Measurements from ENCODE around the gene DCTN2.
"Not testable (repeated sequence)": the region's sequence is repeated elsewhere in the genome, so short reads cannot be mapped to it uniquely, and the experiment has no call there.

Gene DCTN2

GRCh38 chr12:57546438-57547287 lies at the start of gene DCTN2:
Gene DCTN2, minus strand, starts transcription at chr12:57547192. Its CDS starts 129 bp downstream, at chr12:57547063.
- peak; percentile 97 for DNase-seq (ENCODE audit: low read depth)

DNA sequence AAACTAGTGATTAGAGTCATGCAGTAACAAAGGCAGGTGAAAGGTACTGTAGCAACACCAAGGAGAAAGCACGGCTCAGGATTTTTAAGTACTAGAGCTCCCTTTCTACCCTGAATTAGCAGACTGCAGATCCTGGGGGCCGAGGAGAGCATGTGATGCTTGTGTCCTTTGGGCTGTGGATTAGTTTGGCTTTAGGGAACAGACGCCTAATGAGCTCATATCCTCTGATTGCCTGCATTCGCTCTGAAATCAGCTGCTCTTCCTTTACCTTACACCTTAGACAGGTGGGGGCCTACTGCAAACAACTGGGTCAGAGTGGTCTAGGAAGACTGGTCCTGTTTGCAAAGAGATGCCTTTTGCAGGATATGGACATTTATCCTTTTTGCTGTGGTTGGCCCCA lies 46.2 kb upstream of the DCTN2 start:
- DNase-seq (ENCODE audit: low read depth), result no peak

GRCh38 chr12:57592551-57593165 lies 45.7 kb upstream of the DCTN2 start:
- DNase-seq (ENCODE audit: low read depth), result no peak

DNA sequence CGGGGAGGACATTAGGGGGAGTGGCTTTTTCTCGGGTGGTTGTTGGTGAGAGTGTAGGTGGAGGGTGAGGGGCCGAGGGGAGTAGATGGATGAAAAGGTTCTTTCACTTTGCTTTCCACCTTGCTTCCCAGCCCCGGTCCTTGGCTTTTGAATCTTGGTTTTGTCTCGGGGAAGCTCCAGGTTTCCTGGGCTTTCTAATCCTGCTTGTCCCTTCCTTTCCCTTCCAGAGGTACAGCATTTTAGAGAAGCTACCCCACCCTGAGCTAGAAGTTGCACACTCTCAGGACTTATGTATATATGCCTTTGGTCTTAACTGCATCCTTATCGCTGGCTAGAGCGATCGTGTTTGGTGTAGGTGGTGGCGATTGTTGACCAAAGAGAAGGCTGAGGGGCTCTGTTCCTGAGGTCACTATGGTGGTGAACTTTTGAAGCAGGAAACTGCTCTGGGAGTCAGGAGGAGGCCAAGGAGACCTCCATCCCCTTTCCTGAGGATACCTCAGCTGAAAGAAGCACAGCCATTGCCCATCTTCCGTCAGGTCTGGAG lies 44.9 kb upstream of the DCTN2 start:
- no peak for DNase-seq (ENCODE audit: low read depth)

- DNase-seq (ENCODE audit: low read depth), result peak; percentile 44
These were observed 44.1 kb upstream of the DCTN2 start, which contains the start of gene PIP4K2C for GRCh38 chr12:57590864-57591781. Gene PIP4K2C, plus strand, starts transcription at chr12:57591192. Its CDS starts 98 bp downstream, at chr12:57591290.

DNA sequence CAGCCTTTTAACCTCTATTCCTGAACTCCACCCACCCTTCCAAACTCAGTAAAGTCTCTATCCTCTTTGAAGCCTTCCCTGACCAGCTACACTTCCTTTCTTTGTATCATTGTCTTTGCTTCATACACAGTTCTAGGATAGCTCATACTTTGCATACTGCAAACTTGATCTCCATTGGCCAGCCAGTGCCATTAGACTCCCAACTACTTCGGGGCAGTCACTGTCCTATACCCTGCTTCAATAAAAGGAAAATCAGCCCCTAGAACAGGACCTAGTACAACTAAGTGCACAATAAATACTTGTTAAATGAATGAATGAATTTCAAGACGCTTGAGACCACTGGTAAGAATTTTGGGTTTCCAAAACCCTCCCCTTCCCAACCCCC lies 43.5 kb upstream of the DCTN2 start:
- DNase-seq (ENCODE audit: low read depth), result no peak

GRCh38 chr12:57588951-57589610 lies 42.1 kb upstream of the DCTN2 start:
- not testable (repeated sequence) for DNase-seq (ENCODE audit: low read depth)

DNA sequence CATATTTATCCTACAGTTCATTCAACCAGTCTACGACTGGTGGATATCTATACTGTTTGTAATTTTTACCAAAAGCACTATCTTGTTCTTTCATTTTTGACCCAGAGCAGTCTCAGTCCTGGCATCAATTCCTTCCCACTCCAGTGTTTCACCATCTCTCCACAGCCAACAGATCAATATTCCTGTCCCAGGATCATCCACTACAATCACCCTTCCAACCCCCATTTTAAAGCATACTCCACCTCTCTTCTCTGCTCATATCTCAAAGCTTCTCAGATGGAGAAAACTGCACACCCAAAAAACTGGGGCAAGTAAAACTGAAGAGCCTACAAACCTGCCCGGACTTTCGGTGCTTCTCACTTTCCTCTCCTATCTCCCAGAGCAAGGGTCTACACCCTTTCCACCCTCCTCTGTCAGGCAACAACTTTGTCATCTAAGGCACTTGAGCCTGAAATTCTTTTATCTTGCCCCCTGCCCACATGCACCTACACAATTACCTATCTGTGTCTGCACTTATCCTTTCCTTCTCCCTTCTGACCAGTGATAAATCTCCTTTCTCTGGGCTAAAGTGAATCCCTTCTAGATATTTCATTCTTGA lies 39.9 kb upstream of the DCTN2 start:
- DNase-seq (ENCODE audit: low read depth), result no peak

GRCh38 chr12:57586128-57586527 lies 39.1 kb upstream of the DCTN2 start:
- no peak for DNase-seq (ENCODE audit: low read depth)

DNA sequence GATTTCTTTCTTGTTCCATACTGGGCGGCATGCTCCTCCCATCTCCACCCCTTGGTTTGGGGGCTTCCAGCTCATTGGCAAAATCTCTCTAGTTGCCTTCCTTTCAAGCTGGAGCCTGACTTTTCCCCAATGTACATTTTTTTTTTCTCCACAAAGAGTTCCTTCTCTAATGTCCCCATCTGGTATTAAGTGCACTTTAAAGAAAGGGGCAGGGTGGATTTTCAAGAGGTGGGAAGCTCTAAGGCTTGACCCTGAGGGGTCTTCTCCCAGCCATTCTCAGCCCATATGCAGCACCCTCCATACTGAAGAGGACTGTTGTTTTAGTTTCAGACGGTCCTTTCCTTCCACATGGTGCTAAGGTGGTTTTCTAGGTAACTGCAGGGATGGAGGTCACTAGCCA lies 38.2 kb upstream of the DCTN2 start:
- DNase-seq (ENCODE audit: low read depth), result no peak

- DNase-seq (ENCODE audit: low read depth), result no peak
These were observed 37.7 kb upstream of the DCTN2 start for GRCh38 chr12:57584690-57585089.

GRCh38 chr12:57584050-57584449 lies 37.1 kb upstream of the DCTN2 start:
- no peak for DNase-seq (ENCODE audit: low read depth)

- DNase-seq (ENCODE audit: low read depth), result peak; percentile 76
These were observed 36.2 kb upstream of the DCTN2 start for GRCh38 chr12:57583008-57583831.

GRCh38 chr12:57582440-57582839 lies 35.4 kb upstream of the DCTN2 start:
- DNase-seq (ENCODE audit: low read depth), result no peak

DNA sequence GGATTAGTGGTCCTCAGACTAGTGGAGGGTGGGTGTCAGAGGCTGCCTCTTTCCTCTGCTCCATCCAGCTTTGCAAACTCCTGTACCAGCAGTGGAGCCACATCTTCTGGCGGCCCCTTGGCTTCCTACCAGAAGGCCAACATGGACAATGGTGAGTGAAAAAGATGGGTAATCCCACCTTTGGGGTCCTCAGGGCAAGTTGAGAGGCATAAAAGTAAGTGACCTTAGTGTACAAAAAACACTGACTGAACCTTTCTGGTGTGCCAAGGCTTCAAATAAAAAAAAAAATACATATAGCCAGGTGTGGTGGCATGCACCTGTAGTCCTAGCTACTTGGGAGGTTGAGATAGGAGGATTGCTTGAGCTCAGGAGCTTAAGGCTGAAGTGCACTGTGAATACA lies 34.8 kb upstream of the DCTN2 start:
- no peak for DNase-seq (ENCODE audit: low read depth)

- DNase-seq (ENCODE audit: low read depth), result no peak
These were observed 33.4 kb upstream of the DCTN2 start for GRCh38 chr12:57580466-57580795.

GRCh38 chr12:57579677-57580465 lies 32.9 kb upstream of the DCTN2 start:
- no peak for DNase-seq (ENCODE audit: low read depth)

DNA sequence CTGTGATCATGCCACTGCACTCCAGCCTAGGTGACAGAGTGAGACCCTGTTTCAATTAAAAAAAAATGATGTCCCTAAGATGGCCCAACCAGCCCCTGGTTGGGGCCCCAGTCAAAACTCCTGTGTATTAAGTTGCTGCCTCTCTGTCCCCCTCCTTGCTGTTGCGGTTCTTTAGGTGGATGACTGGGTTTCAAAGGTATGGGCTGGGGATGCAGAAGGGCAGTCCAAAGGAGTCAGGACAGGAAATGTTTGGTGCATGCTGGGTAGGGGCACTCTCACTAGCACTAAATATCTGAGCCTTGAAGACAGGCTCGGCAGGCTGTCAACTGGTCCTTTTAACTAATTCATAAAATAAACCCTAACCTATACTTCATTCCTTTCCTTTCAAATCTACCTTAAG lies 32.0 kb upstream of the DCTN2 start:
- no peak for DNase-seq (ENCODE audit: low read depth)

- DNase-seq (ENCODE audit: low read depth), result no peak
These were observed 31.2 kb upstream of the DCTN2 start for GRCh38 chr12:57577981-57578758.
